NCI-H2196 treated with DMSO at 0.1 percent for 48 hours (cell line): ENCODE measurements around the gene TTC9.

ENCODE experiments used
- DNase-seq: peaks from one replicate; lab custom pipeline; 2025; ENCODE audit not compliant: unreplicated experiment; lab: John Stamatoyannopoulos, UW

TTC9 gene

GRCh38 chr14:70711451-70711850 is 69.7 kb downstream of the TTC9 start:
- DNase-seq = no peak

DNA sequence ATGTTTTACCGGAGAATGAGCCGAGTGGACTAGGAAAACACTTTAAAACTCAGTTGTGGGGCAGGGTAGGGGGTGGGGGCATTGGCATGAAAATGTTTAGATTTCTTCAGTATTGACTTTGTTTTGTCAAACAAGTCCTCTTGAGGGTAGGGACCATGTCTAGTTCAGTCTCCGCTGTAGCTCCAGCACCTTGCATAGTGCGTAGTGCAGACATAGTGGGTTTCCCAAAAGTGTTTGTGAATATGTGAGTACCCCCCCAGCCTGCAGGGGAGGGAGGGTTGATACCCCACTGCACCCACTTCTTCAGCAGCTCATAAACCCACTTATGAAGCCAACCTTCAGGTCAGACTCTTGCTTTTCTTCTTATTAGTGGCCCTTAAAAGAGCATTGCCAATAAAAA is 71.4 kb downstream of the TTC9 start:
- no peak for DNase-seq

GRCh38 chr14:70713511-70713916 is 71.8 kb downstream of the TTC9 start:
- DNase-seq = no peak

- peak; percentile 41 for DNase-seq
These were observed 72.4 kb downstream of the TTC9 start for GRCh38 chr14:70714055-70714550.

- DNase-seq = no peak
These were observed 74.8 kb downstream of the TTC9 start for GRCh38 chr14:70716483-70716882.

- no peak for DNase-seq
These were observed 75.2 kb downstream of the TTC9 start for GRCh38 chr14:70716958-70717357.

DNA sequence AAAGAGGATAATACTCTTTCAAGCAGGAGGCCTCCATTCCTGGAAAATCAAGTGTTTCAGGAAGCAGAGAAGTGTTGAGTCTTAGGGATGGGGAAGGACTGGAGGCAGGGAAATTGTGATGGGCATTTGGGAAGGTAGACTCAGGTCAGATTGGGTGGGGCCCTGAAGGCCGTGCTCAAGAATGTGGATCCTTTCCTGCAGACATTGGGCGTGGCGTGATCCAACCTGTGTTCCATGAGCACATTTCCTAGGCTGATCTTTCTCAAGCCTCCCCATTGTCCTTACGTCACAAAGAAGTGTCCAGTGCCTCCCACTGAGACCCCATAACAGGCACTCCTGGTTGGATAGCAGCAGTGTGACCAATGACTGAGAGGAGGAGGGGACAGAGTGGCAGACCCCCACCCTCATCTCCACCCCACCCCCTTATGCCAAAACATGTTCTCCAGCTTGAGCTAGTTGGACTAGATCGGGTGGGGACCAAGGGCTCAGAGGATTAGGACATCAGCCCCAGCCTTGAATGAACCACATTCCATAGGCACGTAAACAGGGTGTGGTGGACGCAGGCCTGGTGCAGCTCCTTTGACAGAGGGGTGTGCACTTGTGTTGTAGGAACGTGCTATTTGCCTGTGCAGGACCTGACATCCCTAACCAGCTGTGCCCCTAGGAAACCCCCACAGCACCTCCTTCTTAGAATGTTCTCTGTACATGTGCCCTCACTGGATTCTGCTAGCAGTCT is 76.8 kb downstream of the TTC9 start:
- no peak for DNase-seq

DNA sequence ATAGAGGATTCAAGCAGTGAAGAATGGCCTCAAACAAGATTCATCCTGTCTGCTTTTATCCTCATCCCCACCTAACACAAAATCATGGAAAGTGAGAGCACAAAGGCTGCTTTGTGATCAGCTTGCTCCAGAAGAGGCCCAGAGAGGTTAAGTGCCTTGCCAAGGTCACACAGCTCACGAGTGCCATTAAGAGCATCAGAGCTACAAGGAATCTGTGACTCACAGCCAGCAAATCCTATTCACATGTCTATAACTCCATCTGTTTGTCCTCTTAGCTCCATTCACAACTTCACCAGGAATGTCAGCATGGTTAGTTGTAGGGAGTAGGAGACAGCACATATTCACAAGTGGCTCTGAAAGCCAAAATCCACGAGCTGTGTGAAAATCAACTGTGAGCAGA is 79.8 kb downstream of the TTC9 start:
- no peak for DNase-seq

- no peak for DNase-seq
These were observed 80.7 kb downstream of the TTC9 start for GRCh38 chr14:70722418-70722817.

DNA sequence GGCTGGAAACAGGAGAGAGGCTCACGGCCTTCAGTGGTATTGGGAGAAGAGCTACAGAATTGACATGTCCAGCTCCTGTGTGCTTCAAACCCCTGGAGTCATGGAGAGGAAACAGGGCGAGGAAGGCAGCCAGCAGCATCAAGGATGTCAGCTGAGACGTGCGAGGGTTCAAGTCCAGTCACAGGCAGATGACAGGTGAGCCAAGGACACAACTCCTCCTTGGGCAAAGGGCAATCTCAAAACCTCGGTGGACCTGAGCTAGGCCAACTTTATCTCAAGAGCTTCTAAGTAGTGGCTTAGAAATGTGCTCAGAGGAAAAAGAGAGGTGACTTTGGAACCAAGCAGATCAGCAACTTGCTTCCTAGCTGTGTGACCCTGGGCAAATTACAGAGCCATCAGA is 81.6 kb downstream of the TTC9 start:
- DNase-seq = no peak

DNA sequence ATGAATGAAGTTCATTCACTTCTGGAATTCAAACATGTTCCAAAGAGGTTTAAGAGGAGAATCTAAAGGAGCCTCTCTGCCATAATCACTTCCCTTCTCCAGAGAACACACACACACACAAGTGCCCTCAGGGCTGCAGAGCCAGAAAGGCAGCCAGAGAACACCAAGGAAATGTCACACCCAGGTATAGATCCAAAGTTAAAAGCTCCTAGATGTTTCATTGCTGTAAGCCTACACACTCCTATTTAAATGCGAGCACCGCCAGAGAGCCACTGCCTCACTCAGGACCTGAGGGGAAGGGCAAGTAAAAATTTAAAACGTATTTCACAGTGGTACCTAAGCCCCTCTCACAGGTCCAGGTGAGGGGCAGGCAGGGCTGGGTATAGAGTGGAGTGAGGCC is 82.4 kb downstream of the TTC9 start:
- DNase-seq = no peak

GRCh38 chr14:70724944-70725343 is 83.2 kb downstream of the TTC9 start:
- no peak for DNase-seq
